Stimulated activated CD4-positive, alpha-beta T cell treated with anti-CD3 and anti-CD28 coated beads, TNF-alpha, amount 100 ng/mL, for 48 hours (primary cell): ENCODE data around the gene TRPC1.
"Not testable (repeated sequence)": the region's sequence is repeated elsewhere in the genome, so short reads cannot be mapped to it uniquely, and the experiment has no call there.

Source experiments
- DNase-seq, 3 donors: peaks; one replicate each; pipeline ENCODE4 v3.0.0-alpha.2; 2020; ENCODE audit warnings: low read depth in 3 of 3

Gene TRPC1

GRCh38 chr3:142752605-142753004 is 28.8 kb downstream of the TRPC1 start:
- DNase-seq = not testable (repeated sequence)

- no peak for DNase-seq
These were observed 30.7 kb downstream of the TRPC1 start for GRCh38 chr3:142754494-142754893.

GRCh38 chr3:142768338-142768737 is 44.5 kb downstream of the TRPC1 start:
- DNase-seq = no peak

GRCh38 chr3:142777927-142778326 is 54.1 kb downstream of the TRPC1 start:
- no peak for DNase-seq

- no peak for DNase-seq
These were observed 54.7 kb downstream of the TRPC1 start for GRCh38 chr3:142778541-142778940.

- no peak for DNase-seq
These were observed 55.8 kb downstream of the TRPC1 start for GRCh38 chr3:142779591-142779990.

GRCh38 chr3:142782616-142783015 is 58.8 kb downstream of the TRPC1 start:
- DNase-seq = no peak

- DNase-seq = no peak
These were observed 60.4 kb downstream of the TRPC1 start for GRCh38 chr3:142784228-142784627.

- no peak for DNase-seq
These were observed 62.2 kb downstream of the TRPC1 start for GRCh38 chr3:142785996-142786395.

- DNase-seq = no peak
These were observed 63.9 kb downstream of the TRPC1 start for GRCh38 chr3:142787719-142788118.

- DNase-seq = no peak
These were observed 70.7 kb downstream of the TRPC1 start for GRCh38 chr3:142794508-142794907.

- no peak for DNase-seq
These were observed 71.5 kb downstream of the TRPC1 start for GRCh38 chr3:142795332-142795731.

GRCh38 chr3:142796823-142797222 is 73.0 kb downstream of the TRPC1 start:
- no peak for DNase-seq

GRCh38 chr3:142801746-142802145 is 77.9 kb downstream of the TRPC1 start:
- DNase-seq = no peak

GRCh38 chr3:142802891-142803290 is 79.1 kb downstream of the TRPC1 start:
- DNase-seq = no peak

- DNase-seq = peak in 1 of 3 donors; percentile 11
These were observed 84.5 kb downstream of the TRPC1 start for GRCh38 chr3:142808103-142808917.

- DNase-seq = no peak
These were observed 85.4 kb downstream of the TRPC1 start for GRCh38 chr3:142809259-142809658.

GRCh38 chr3:142815803-142816202 is 92.0 kb downstream of the TRPC1 start:
- no peak for DNase-seq

GRCh38 chr3:142817356-142817755 is 93.5 kb downstream of the TRPC1 start:
- no peak for DNase-seq

- DNase-seq = no peak
These were observed 94.1 kb downstream of the TRPC1 start for GRCh38 chr3:142817897-142818296.

GRCh38 chr3:142818651-142819050 is 94.8 kb downstream of the TRPC1 start:
- no peak for DNase-seq

GRCh38 chr3:142819179-142819578 is 95.3 kb downstream of the TRPC1 start:
- DNase-seq = no peak

GRCh38 chr3:142828703-142829305 is 105.0 kb downstream of the TRPC1 start:
- DNase-seq = peak; percentile 47 to 65 (median 55)
